Cardiac fibroblast (primary cell): ENCODE measurements around the gene EVI2B.
"Not testable (repeated sequence)": the region's sequence is repeated elsewhere in the genome, so short reads cannot be mapped to it uniquely, and the experiment has no call there.

ENCODE experiments used
- DNase-seq, 2 donors: peaks; one replicate each; pipeline versions ENCODE4 v3.0.0 to v3.0.0-alpha.2; 2010; ENCODE audit warnings: low read depth in 2 of 2
- H3K4me3 ChIP-seq, 2 donors: replicated peaks in 1 of 2; 1 replicate in 1 of 2; 2 replicates in 1 of 2; pipeline ENCODE4 v1.5.1; 2011; ENCODE audit warnings: low read depth in 2 of 2, low read length in 2 of 2, mild to moderate bottlenecking in 2 of 2, moderate library complexity in 1 of 2
- TF ChIP-seq, protein P1 (sequence below): IDR thresholded peaks from one replicate; pipeline ENCODE4 v1.5.1; 2011; ENCODE audit warnings: low read depth, mild to moderate bottlenecking, low read length, inconsistent platforms

The EVI2B gene

DNA sequence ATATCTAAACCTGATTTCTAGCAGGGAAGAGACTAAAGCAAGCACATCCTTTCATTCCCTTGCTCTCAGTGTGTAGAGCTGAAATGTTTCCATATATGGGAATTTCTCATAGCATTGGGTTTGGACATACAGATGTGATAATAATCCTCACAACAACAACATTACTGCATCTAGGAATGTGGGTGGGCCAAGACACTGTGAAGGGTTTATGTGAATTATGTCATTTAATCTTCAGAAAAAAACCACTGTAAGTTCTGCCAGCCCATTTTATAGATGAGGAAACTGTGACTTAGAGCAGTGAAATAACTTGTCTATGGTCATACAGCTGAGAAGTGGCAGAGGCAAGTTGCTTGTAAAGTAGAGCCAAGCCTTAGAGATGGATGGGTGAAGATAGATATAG, 22.0 kb downstream of the EVI2B start:
- no peak overlapping the region for H3K4me3 ChIP-seq
- peak in 1 of 2 donors; percentile 49 for DNase-seq
- TF ChIP-seq, protein P1, sequence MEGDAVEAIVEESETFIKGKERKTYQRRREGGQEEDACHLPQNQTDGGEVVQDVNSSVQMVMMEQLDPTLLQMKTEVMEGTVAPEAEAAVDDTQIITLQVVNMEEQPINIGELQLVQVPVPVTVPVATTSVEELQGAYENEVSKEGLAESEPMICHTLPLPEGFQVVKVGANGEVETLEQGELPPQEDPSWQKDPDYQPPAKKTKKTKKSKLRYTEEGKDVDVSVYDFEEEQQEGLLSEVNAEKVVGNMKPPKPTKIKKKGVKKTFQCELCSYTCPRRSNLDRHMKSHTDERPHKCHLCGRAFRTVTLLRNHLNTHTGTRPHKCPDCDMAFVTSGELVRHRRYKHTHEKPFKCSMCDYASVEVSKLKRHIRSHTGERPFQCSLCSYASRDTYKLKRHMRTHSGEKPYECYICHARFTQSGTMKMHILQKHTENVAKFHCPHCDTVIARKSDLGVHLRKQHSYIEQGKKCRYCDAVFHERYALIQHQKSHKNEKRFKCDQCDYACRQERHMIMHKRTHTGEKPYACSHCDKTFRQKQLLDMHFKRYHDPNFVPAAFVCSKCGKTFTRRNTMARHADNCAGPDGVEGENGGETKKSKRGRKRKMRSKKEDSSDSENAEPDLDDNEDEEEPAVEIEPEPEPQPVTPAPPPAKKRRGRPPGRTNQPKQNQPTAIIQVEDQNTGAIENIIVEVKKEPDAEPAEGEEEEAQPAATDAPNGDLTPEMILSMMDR, result no peak

DNA sequence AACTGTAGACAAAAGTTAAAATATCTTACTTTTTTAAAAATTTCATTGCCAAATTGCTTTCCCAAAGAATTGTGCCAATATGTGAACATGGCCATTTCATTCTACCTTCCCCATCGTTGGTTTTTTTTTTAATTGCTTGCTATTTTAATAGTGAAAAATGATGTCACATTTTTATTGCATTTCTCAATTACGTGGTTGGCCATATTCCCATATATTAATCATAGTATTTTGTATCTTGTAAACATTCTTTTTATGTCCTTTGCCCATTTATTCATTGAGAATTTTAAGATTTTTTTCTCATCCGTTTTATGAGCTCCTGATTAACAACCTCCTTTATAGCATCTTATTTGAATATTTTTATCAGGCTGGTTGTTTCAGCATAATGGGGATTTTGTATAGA, 24.1 kb downstream of the EVI2B start:
- no peak overlapping the region for H3K4me3 ChIP-seq
- TF ChIP-seq, protein P1, result no peak
- DNase-seq, result peak in 1 of 2 donors; percentile 36

DNA sequence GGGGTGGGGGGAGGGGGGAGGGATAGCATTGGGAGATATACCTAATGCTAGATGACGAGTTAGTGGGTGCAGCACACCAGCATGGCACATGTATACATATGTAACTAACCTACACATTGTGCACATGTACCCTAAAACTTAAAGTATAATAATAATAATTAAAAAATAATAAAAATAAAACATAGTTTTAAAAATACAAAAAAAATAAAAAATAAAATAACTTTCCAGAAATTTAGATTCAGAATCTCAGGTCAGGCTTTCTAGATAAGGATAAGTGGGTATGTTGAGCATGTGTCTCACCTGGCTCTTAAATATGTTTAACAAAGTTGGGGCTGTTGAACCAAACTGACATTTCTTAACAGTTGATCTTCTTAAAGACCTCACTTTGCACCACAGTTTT, 25.9 kb downstream of the EVI2B start:
- H3K4me3 ChIP-seq, DNase-seq: not testable (repeated sequence)

DNA sequence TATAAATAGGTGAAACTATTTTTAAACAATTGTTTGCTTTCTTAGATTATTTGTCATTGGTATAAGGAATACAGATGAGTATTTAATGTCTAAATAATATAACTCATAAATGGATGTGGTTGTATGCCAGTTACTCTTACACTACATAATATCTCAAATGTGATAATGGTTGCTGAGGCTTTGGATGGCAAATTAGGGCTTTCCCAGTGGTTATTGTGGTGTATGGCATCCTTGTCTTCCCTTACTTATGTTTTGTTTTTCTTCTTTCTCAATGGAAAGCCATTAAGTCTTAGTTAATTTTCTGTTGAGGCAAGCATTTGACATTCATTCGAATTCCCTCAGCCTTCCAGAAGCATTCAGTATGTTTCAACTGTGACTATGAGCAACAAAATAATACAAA, 27.3 kb downstream of the EVI2B start:
- DNase-seq, result no peak
- TF ChIP-seq, protein P1, result no peak
- no peak overlapping the region for H3K4me3 ChIP-seq

DNA sequence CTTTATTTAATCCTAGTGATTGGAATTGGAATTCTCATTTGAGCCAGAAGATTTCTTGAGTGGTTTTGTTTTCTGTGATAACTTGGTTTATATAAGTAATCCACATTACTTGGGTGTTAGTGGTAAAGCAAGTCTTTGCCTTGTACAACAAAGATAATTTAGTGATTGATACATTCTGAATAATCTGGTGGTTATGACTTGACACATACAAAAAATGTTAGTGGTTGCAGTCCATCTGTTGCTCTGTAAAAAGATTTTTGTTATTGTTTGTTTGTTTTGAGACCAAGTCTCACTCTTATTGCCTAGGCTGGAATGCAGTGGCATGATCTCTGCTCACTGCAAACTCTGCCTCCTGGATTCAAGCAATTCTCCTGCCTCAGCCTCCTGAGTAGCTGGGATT, 30.0 kb downstream of the EVI2B start:
- TF ChIP-seq, protein P1, result no peak
- DNase-seq, result no peak

DNA sequence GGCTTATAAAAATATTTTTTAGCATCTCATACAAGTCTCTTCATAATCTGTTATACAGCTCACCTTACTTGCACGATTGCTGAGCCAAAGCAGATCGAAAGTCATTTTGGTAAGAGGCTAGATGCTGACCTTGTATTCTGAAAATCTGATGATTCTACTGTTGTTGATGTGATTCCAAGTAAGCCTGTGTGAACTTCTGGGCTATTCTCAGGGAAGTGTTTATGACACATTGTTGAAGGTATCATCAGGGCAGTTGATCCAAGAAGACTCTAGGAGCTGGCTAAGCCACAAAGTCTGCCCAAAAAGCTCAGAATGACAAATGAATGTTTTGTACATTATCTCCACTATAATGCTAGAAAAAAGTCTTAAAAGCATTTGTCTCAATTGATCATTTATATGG, 32.8 kb downstream of the EVI2B start:
- H3K4me3 ChIP-seq, result no peak overlapping the region
- DNase-seq, result peak in 1 of 2 donors; percentile 2
- TF ChIP-seq, protein P1, result no peak

More for the DNA sequence above, 30.0 kb downstream of the EVI2B start:
- H3K4me3 ChIP-seq, result no peak overlapping the region

DNA sequence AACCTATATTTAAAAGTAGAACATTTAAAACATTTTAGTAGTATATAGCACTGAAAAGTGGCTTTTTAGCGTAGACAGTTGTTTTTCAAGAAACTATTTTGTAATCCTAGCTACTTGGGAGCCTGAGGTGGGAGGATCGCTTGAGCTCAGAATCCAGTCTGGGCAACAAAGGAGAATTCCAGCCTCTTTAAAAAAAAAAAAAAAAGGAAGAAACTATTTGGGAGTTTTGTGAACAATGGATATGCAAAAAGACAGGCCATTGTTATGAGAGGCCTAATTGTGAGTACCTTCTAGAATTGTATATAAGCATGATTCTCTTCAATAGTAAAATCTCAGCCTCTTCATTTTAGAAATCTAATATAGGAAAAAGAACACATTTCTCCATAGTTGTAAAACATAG, 34.5 kb downstream of the EVI2B start:
- peak in 1 of 2 donors; percentile 43 for DNase-seq
- TF ChIP-seq, protein P1, result no peak
- no peak overlapping the region for H3K4me3 ChIP-seq
